CD4-positive, alpha-beta T cell (primary cell): ENCODE data around the gene LIMK2. TPM values are rescaled to one million over a fixed set of nuclear protein-coding genes. Genes with fewer than 3 reads are reported as not detected.

Experiments
- ATAC-seq: fragments of 200-7000 bp; cut with Tn5 transposase; one replicate; pipeline ENCODE4 v1.10.0; 2022; ENCODE audit warnings: mild to moderate bottlenecking; ENCODE audit not compliant: poor library complexity
- CTCF ChIA-PET: fragments of 350-600 bp; sonication (Branson Sonifier 250); formaldehyde crosslinking; loops from one replicate; lab custom pipeline; 2021; ENCODE audit warnings: antibody characterized with exemption, inconsistent platforms; lab: Charles Lee
- POLR2A ChIA-PET: fragments of 350-600 bp; sonication (Branson Sonifier 250); formaldehyde crosslinking; loops from one replicate; lab custom pipeline; 2021; ENCODE audit warnings: antibody characterized with exemption, inconsistent platforms; lab: Charles Lee
- DNase-seq, 14 experiments: peaks; one replicate each; pipeline ENCODE4 v3.0.0-alpha.2; 2013 to 2020; ENCODE audit warnings: mixed read lengths in 2 of 14
- H3K27ac ChIP-seq, 2 donors: one replicate each; pipeline versions ENCODE4 v1.5.1 to v1.7.0; 2013; ENCODE audit warnings: low read length in 2 of 2, low read depth in 1 of 2, mild to moderate bottlenecking in 1 of 2
- H3K27me3 ChIP-seq, 2 experiments: 1 replicate in 1 of 2; 2 replicates in 1 of 2; pipeline versions ENCODE4 v1.6.1 to v1.7.0; 2013; ENCODE audit warnings: low read length in 2 of 2, control low read depth in 1 of 2, mild to moderate bottlenecking in 1 of 2, moderate library complexity in 1 of 2; ENCODE audit not compliant: insufficient read depth in 2 of 2, control insufficient read depth in 1 of 2
- H3K36me3 ChIP-seq: one replicate; pipeline ENCODE4 v1.6.1; 2013; ENCODE audit warnings: low read length, control low read depth; ENCODE audit not compliant: insufficient read depth
- H3K4me1 ChIP-seq: one replicate; pipeline ENCODE4 v1.6.1; 2013; ENCODE audit warnings: low read length, control low read depth; ENCODE audit not compliant: insufficient read depth
- H3K4me3 ChIP-seq: one replicate; pipeline ENCODE4 v1.5.1; 2013; ENCODE audit warnings: mild to moderate bottlenecking, low read length, moderate library complexity
- H3K9me3 ChIP-seq, 2 experiments: 1 replicate in 1 of 2; 2 replicates in 1 of 2; pipeline versions ENCODE4 v1.6.1 to v1.7.0; 2013; ENCODE audit warnings: low read length in 2 of 2, mild to moderate bottlenecking in 2 of 2, control low read depth in 1 of 2, moderate library complexity in 1 of 2; ENCODE audit not compliant: control insufficient read depth in 1 of 2, insufficient read depth in 1 of 2
- H3K27ac Mint-ChIP-seq: one replicate; pipeline ENCODE4 v1.8.0; 2020; ENCODE audit warnings: mixed read lengths
- H3K27me3 Mint-ChIP-seq: one replicate; pipeline ENCODE4 v1.8.0; 2021; ENCODE audit warnings: mixed read lengths
- H3K36me3 Mint-ChIP-seq: one replicate; pipeline ENCODE4 v1.8.0; 2021; ENCODE audit warnings: low read depth, mixed read lengths
- H3K4me1 Mint-ChIP-seq: one replicate; pipeline ENCODE4 v1.8.0; 2021; ENCODE audit warnings: low read depth, mixed read lengths
- H3K4me3 Mint-ChIP-seq: one replicate; pipeline ENCODE4 v1.8.0; 2020; ENCODE audit warnings: mild to moderate bottlenecking, mixed read lengths
- H3K9me3 Mint-ChIP-seq: one replicate; pipeline ENCODE4 v1.8.0; 2020; ENCODE audit warnings: mixed read lengths
- CTCF ChIP-seq: fragments of 200-600 bp; IDR thresholded peaks from one replicate; pipeline ENCODE4 v1.8.0; 2022; ENCODE audit warnings: antibody characterized with exemption, mild to moderate bottlenecking
- intact Hi-C, 2 experiments: fragments of 100-400 bp; cut with DNase I in 1 of 2; cut with micrococcal nuclease in 1 of 2; formaldehyde crosslinking; loops; one replicate each; pipeline versions ENCODE4 v1.15.1 to v1.9.0; 2023 to 2025; cut with DNase I, micrococcal nuclease
- total RNA-seq, 174 experiments: library from RNA in 2 of 174; stranded (reverse) in 2 of 174; gene quantifications; one replicate each; pipeline ENCODE4 v1.2.3 and lab custom pipeline; 2021 to 2026

The LIMK2 gene
- total RNA-seq, 2 experiments from 2014 or later, result 13.1 to 14.6 TPM

GRCh38 chr22:31247726-31248125 lies 35.6 kb downstream of the LIMK2 start:
- Histone ChIP-seq H3K36me3 (peaks cover 7% of the 10 kb centered on the region), H3K4me3 (no peak overlapping the region), H3K4me1 (peaks cover 33% of the 10 kb centered on the region), H3K27ac (no peak overlapping the region), H3K27me3 (no peaks in the 10 kb centered on the region), H3K9me3 (no peaks in the 10 kb centered on the region)
- ATAC-seq (peak; percentile 4), DNase-seq (no peak)
- POLR2A ChIA-PET, result interaction anchor here (0.6 to 3.5 kb wide), 15 partner anchors 17 to 490 kb away, joined by 3 to 28 read pairs (median 6); partner anchors contain the start of genes LIMK2, PIK3IP1, SELENOM and TUG1
- no peak for TF ChIP-seq CTCF
- Mint-ChIP-seq H3K27me3 (no peaks in the 10 kb centered on the region), H3K27ac (peak overlapping the region; percentile 34), H3K4me1 (peaks cover 44% of the 10 kb centered on the region), H3K4me3 (peak overlapping the region; percentile 83), H3K36me3 (peaks cover 4% of the 10 kb centered on the region), H3K9me3 (no peaks in the 10 kb centered on the region)
- intact Hi-C loops, result no loop called here
- CTCF ChIA-PET, result interaction anchor here (0.8 to 1.5 kb wide), 4 partner anchors 16 to 163 kb away, joined by 3 to 5 read pairs (median 4); partner anchors contain the start of gene LIMK2

GRCh38 chr22:31248138-31248745 lies 36.1 kb downstream of the LIMK2 start:
- H3K4me1 Mint-ChIP-seq, result peaks cover 44% of the 10 kb centered on the region
- H3K4me3 Mint-ChIP-seq, result peak overlapping the region; percentile 83
- peak; percentile 50 to 85 (median 64) for DNase-seq
- no peaks in the 10 kb centered on the region for H3K27me3 Mint-ChIP-seq
- peaks cover 33% of the 10 kb centered on the region for H3K4me1 ChIP-seq
- peak overlapping the region; percentile 21 for H3K4me3 ChIP-seq
- no peaks in the 10 kb centered on the region for H3K9me3 ChIP-seq
- peak; percentile 100 for ATAC-seq
- peaks cover 4% of the 10 kb centered on the region for H3K36me3 Mint-ChIP-seq
- H3K27ac Mint-ChIP-seq, result peak overlapping the region; percentile 34
- peaks cover 8% of the 10 kb centered on the region for H3K36me3 ChIP-seq
- no peaks in the 10 kb centered on the region for H3K9me3 Mint-ChIP-seq
- no peaks in the 10 kb centered on the region for H3K27me3 ChIP-seq
- intact Hi-C loops, result no loop called here
- ChIA-PET POLR2A (interaction anchor here (0.6 to 3.5 kb wide), 15 partner anchors 18 to 490 kb away, joined by 3 to 28 read pairs (median 6); partner anchors contain the start of genes LIMK2, PIK3IP1, SELENOM and TUG1), CTCF (interaction anchor here (0.8 to 1.5 kb wide), 4 partner anchors 16 to 163 kb away, joined by 3 to 5 read pairs (median 4); partner anchors contain the start of gene LIMK2)
- no peak overlapping the region for H3K27ac ChIP-seq
- TF ChIP-seq CTCF, result no peak

- intact Hi-C loops, result no loop called here
- H3K36me3 Mint-ChIP-seq, result peaks cover 4% of the 10 kb centered on the region
- Histone ChIP-seq H3K4me1 (peaks cover 27% of the 10 kb centered on the region), H3K4me3 (no peak overlapping the region), H3K27me3 (no peaks in the 10 kb centered on the region), H3K27ac (no peak overlapping the region), H3K36me3 (peaks cover 18% of the 10 kb centered on the region), H3K9me3 (no peaks in the 10 kb centered on the region)
- no peaks in the 10 kb centered on the region for H3K27me3 Mint-ChIP-seq
- no peak for TF ChIP-seq CTCF
- ChIA-PET POLR2A (interaction anchor here (1.7 to 3.5 kb wide), 7 partner anchors 19 to 43 kb away, joined by 5 to 28 read pairs (median 20); partner anchors contain the start of gene PIK3IP1), CTCF (interaction anchor here (1.3 to 1.5 kb wide), 3 partner anchors 17 to 64 kb away, joined by 3 to 5 read pairs (median 4); partner anchors contain the start of gene LIMK2)
- ATAC-seq (no peak), DNase-seq (no peak)
- no peak overlapping the region for H3K4me3 Mint-ChIP-seq
- H3K9me3 Mint-ChIP-seq, result no peaks in the 10 kb centered on the region
- peaks cover 43% of the 10 kb centered on the region for H3K4me1 Mint-ChIP-seq
- H3K27ac Mint-ChIP-seq, result no peak overlapping the region
Observed at GRCh38 chr22:31248965-31249958, 37.2 kb downstream of the LIMK2 start.
